Epithelial cell of alveolus of lung (primary cell): ENCODE results near the gene CYP1A1. TPM values are rescaled to one million over a fixed set of nuclear protein-coding genes. Genes with fewer than 3 reads are reported as not detected.

Source experiments
- total RNA-seq: library from RNA; depleted of rRNA; stranded (reverse); fragments of >200 nt; gene quantifications from 2 replicates; pipeline ENCODE4 v1.2.1, GENCODE V29; 2015

The CYP1A1 gene, protein sequence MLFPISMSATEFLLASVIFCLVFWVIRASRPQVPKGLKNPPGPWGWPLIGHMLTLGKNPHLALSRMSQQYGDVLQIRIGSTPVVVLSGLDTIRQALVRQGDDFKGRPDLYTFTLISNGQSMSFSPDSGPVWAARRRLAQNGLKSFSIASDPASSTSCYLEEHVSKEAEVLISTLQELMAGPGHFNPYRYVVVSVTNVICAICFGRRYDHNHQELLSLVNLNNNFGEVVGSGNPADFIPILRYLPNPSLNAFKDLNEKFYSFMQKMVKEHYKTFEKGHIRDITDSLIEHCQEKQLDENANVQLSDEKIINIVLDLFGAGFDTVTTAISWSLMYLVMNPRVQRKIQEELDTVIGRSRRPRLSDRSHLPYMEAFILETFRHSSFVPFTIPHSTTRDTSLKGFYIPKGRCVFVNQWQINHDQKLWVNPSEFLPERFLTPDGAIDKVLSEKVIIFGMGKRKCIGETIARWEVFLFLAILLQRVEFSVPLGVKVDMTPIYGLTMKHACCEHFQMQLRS
- 0.13 and 0.48 TPM in 2 replicates for total RNA-seq

DNA sequence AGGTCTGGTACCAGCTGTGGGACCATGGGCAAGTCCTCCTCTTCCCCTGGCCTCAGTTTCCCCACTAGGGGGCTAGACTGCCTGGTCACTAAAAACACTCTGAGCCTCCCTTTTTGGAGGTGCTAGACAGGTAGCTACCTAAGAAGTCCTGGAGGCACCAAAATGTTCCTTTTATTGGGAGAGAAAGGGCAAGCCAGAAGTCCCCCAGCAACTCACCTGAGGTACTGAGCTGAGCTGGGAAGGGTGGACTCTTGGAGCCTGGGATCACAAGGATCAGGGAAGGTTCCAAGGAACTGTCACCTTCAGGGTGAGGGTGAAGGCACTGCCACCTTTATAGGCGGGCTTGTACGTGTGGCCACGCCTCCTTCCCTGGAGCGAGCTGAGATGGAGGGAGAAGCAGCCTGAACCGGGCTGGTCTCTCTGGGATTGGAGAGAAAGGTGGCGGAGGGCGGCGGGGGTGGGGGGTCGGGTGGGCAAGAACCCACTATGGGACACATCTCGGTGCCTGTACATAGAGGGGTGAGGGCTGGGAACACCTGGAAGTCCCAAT, at the start of gene CYP1A1:
Gene CYP1A1 (minus strand): TSS at position 304 of the 550 bp plus-strand sequence. CDS start 2,431 bp downstream, outside the sequence.

GRCh38 chr15:74748322-74748946, 23.1 kb upstream of the CYP1A1 start, which contains the start of gene CYP1A2:
CYP1A2 (plus strand) TSS chr15:74748845; CDS start chr15:74749739, 894 bp downstream.

GRCh38 chr15:74695597-74696397, 29.5 kb downstream of the CYP1A1 start, which contains the start of gene EDC3:
EDC3 (minus strand) TSS chr15:74696024; CDS start chr15:74675124, 20,900 bp downstream.

Other genes starting within 250 kb of the CYP1A1 start
- 0.72 and 3.9 TPM in 2 replicates for gene ARID3B, start 184.3 kb downstream of the CYP1A1 start, total RNA-seq
- 51.1 and 110 TPM in 2 replicates for gene CLK3, start 109.7 kb downstream of the CYP1A1 start, total RNA-seq
- gene EDC3, start 29.5 kb downstream of the CYP1A1 start, total RNA-seq = 10.7 and 16.3 TPM in 2 replicates
- gene CYP1A2, start 23.3 kb upstream of the CYP1A1 start, total RNA-seq = not detected in 2 replicates
- gene CSK, start 56.6 kb upstream of the CYP1A1 start, total RNA-seq = 25.9 and 28.7 TPM in 2 replicates
- not detected in 2 replicates for gene LMAN1L, start 87.3 kb upstream of the CYP1A1 start, total RNA-seq
- gene CPLX3, start 101.1 kb upstream of the CYP1A1 start, total RNA-seq = 0.48 TPM in 1 of 2 replicates, not detected in the other
- 17.6 and 21.5 TPM in 2 replicates for gene ULK3, start 117.6 kb upstream of the CYP1A1 start, total RNA-seq
- gene SCAMP2, start 147.8 kb upstream of the CYP1A1 start, total RNA-seq = 61.6 and 63.5 TPM in 2 replicates
- gene MPI, start 164.5 kb upstream of the CYP1A1 start, total RNA-seq = 101 and 121 TPM in 2 replicates
- 23.4 and 45.2 TPM in 2 replicates for gene FAM219B, start 181.3 kb upstream of the CYP1A1 start, total RNA-seq
- gene COX5A, start 212.5 kb upstream of the CYP1A1 start, total RNA-seq = 135 and 146 TPM in 2 replicates
- gene RPP25, start 231.2 kb upstream of the CYP1A1 start, total RNA-seq = 18.0 and 18.5 TPM in 2 replicates